K562 (cell line): ENCODE data around the gene TNNI2. TPM values are rescaled to one million over a fixed set of nuclear protein-coding genes. Genes with fewer than 3 reads are reported as not detected.

ENCODE experiments used
- ATAC-seq: fragments of 200-7000 bp; cut with Tn5 transposase; 3 replicates; pipeline ENCODE4 v1.9.1; 2020; ENCODE audit warnings: moderate library complexity
- BruUV-seq: library from RNA; stranded (reverse); fragments of 400-500 nt; replicated peaks from 2 replicates; lab custom pipeline; 2021; lab: Mats Ljungman, UMichigan
- CTCF ChIA-PET: fragments of 300-600 bp; formaldehyde crosslinking; extraction: SDS; loops from one replicate; lab custom pipeline; 2021; ENCODE audit warnings: low intra/inter-chr PET ratio; lab: Yijun Ruan, JAX
- POLR2A ChIA-PET: fragments of 300-600, 350-650 bp; sonication (Branson Sonifier 250); formaldehyde crosslinking; extraction: SDS; loops from one replicate; lab custom pipeline; 2021; ENCODE audit warnings: antibody characterized with exemption, inconsistent platforms; lab: Yijun Ruan, JAX
- DNase-seq, 4 experiments: peaks; one replicate each; pipeline versions ENCODE4 v3.0.0 to v3.0.0-alpha.2; 2011 to 2018; ENCODE audit warnings: low spot score in 3 of 4, mixed read lengths in 3 of 4; ENCODE audit errors: extremely low read depth in 1 of 4
- FAIRE-seq: peaks from 2 replicates; lab custom pipeline; 2011; peaks lifted over from hg19 to GRCh38; lab: Jason Lieb, UNC
- H2AFZ ChIP-seq: 2 replicates; pipeline ENCODE4 v1.6.0; 2011; ENCODE audit warnings: low read depth, low read length, control low read depth, inconsistent platforms
- H3K27ac ChIP-seq: fragments of 200-600 bp; 3 replicates; pipeline ENCODE4 v1.8.0; 2011; ENCODE audit warnings: low read depth, mild to moderate bottlenecking, control low read depth, inconsistent platforms, low read length, moderate library complexity, mixed read lengths; ENCODE audit errors: extremely low read depth
- H3K27me3 ChIP-seq, 2 experiments: fragments of 300-600 bp in 1 of 2; 2 replicates in 1 of 2; 3 replicates in 1 of 2; pipeline versions ENCODE4 v1.6.0 to v1.8.0; 2011; ENCODE audit warnings: inconsistent platforms in 2 of 2, low read length in 2 of 2, mild to moderate bottlenecking in 1 of 2, mixed read lengths in 1 of 2, moderate library complexity in 1 of 2; ENCODE audit not compliant: control insufficient read depth in 2 of 2, insufficient read depth in 2 of 2
- H3K36me3 ChIP-seq: fragments of 300-600 bp; 3 replicates; pipeline ENCODE4 v1.8.0; 2011; ENCODE audit warnings: mild to moderate bottlenecking, low read length, inconsistent platforms; ENCODE audit not compliant: control insufficient read depth, insufficient read depth
- H3K4me1 ChIP-seq, 2 experiments: fragments of 200-600 bp in 1 of 2; replicated peaks in 1 of 2; 2 replicates in 1 of 2; 3 replicates in 1 of 2; pipeline versions ENCODE4 v1.5.1 to v1.8.0; 2011; ENCODE audit warnings: inconsistent platforms in 2 of 2, low read length in 2 of 2, mild to moderate bottlenecking in 1 of 2, mixed read lengths in 1 of 2, moderate library complexity in 1 of 2; ENCODE audit not compliant: control insufficient read depth in 2 of 2, insufficient read depth in 2 of 2
- H3K4me2 ChIP-seq: 2 replicates; pipeline ENCODE4 v1.6.1; 2011; ENCODE audit warnings: low read length, control low read depth, inconsistent platforms, mixed read lengths; ENCODE audit not compliant: insufficient read depth
- H3K4me3 ChIP-seq: fragments of 200-600 bp; sonication (generic), shearing (Covaris generic); 2 replicates; pipeline ENCODE4 v1.5.1; 2016; ENCODE audit warnings: control low read depth, inconsistent platforms
- H3K79me2 ChIP-seq: fragments of 200-600 bp; 3 replicates; pipeline ENCODE4 v1.8.0; 2011; ENCODE audit warnings: low read length, inconsistent platforms; ENCODE audit not compliant: control insufficient read depth, insufficient read depth
- H3K9ac ChIP-seq, 2 experiments: 2 replicates each; pipeline versions ENCODE4 v1.6.0 to v1.6.1; 2011; ENCODE audit warnings: low read depth in 2 of 2, low read length in 2 of 2, control low read depth in 1 of 2, inconsistent platforms in 1 of 2, mild to moderate bottlenecking in 1 of 2, mixed read lengths in 1 of 2; ENCODE audit not compliant: insufficient read depth in 1 of 2
- H3K9me1 ChIP-seq: one replicate; pipeline ENCODE4 v1.6.0; 2011; ENCODE audit warnings: inconsistent platforms, mild to moderate bottlenecking, low read length, moderate library complexity; ENCODE audit not compliant: control insufficient read depth, insufficient read depth
- H3K9me3 ChIP-seq: replicated peaks from 2 replicates; pipeline ENCODE4 v1.5.1; 2011; ENCODE audit warnings: low read depth, low read length, inconsistent platforms; ENCODE audit not compliant: control insufficient read depth, insufficient read depth
- H4K20me1 ChIP-seq: replicated peaks from 2 replicates; pipeline ENCODE4 v1.6.1; 2011; ENCODE audit warnings: low read length, inconsistent platforms, mixed read lengths; ENCODE audit not compliant: control insufficient read depth, insufficient read depth
- E2F8 ChIP-seq: fragments of 450-650 bp; IDR thresholded peaks from 2 replicates; pipeline ENCODE4 v1.7.1; 2018; ENCODE audit warnings: mild to moderate bottlenecking, low read depth; ENCODE audit not compliant: partially characterized antibody
- HDAC1 ChIP-seq, 2 experiments: fragments of 450-650 bp; IDR thresholded peaks; 2 replicates each; pipeline ENCODE4 v1.6.1; 2016 to 2017; ENCODE audit warnings: inconsistent platforms in 1 of 2, mild to moderate bottlenecking in 1 of 2, moderate library complexity in 1 of 2
- JUND ChIP-seq, 2 experiments: IDR thresholded peaks; 2 replicates in 1 of 2; 3 replicates in 1 of 2; pipeline ENCODE4 v1.6.1; 2011; ENCODE audit warnings: borderline replicate concordance in 2 of 2, low read depth in 2 of 2, low read length in 2 of 2, improper control_type of control experiment in 1 of 2, missing biosample characterization in 1 of 2, missing genetic modification characterization in 1 of 2, missing genetic modification reagents in 1 of 2
- KHSRP ChIP-seq: fragments of 450-650 bp; IDR thresholded peaks from 2 replicates; pipeline ENCODE4 v1.6.1; 2017
- KLF16 ChIP-seq: IDR thresholded peaks from 2 replicates; pipeline ENCODE4 v1.6.1; 2016; ENCODE audit warnings: antibody characterized with exemption
- MAZ ChIP-seq, 2 experiments: fragments of 450-650 bp in 1 of 2; sonication (generic) in 1 of 2; formaldehyde crosslinking; IDR thresholded peaks in 1 of 2; conservative IDR thresholded peaks in 1 of 2; 2 replicates each; pipeline versions ENCODE4 v1.4.0 to v1.5.0; 2020; ENCODE audit warnings: mild to moderate bottlenecking in 1 of 2, missing genetic modification reagents in 1 of 2
- PURB ChIP-seq: sonication (generic); formaldehyde crosslinking; IDR thresholded peaks from 2 replicates; pipeline ENCODE4 v1.9.0; 2021; ENCODE audit warnings: low read depth, mild to moderate bottlenecking, missing genetic modification reagents
- SP2 ChIP-seq: IDR thresholded peaks from 2 replicates; pipeline ENCODE4 v1.6.1; 2011; ENCODE audit warnings: mild to moderate bottlenecking, low read depth, low read length, moderate library complexity; ENCODE audit not compliant: poor library complexity, severe bottlenecking; ENCODE audit errors: extremely low read depth
- SRSF7 ChIP-seq: fragments of 200-400 bp; formaldehyde crosslinking; optimal IDR thresholded peaks from 2 replicates; pipeline ENCODE3; 2017; ENCODE audit warnings: mild to moderate bottlenecking, low read depth, low read length
- STAG1 ChIP-seq: sonication (generic); formaldehyde crosslinking; IDR thresholded peaks from 2 replicates; pipeline ENCODE4 v1.5.0; 2020; ENCODE audit warnings: missing genetic modification reagents, borderline replicate concordance
- ZBTB7A ChIP-seq: IDR thresholded peaks from 2 replicates; pipeline ENCODE4 v1.6.1; 2011; ENCODE audit warnings: low read depth, mild to moderate bottlenecking, low read length, moderate library complexity, borderline replicate concordance; ENCODE audit not compliant: control insufficient read depth
- ZNF57 ChIP-seq: fragments of 450-650 bp; formaldehyde crosslinking; IDR thresholded peaks from 2 replicates; pipeline ENCODE4 v1.4.0; 2020; ENCODE audit warnings: mild to moderate bottlenecking, moderate library complexity
- ZNF740 ChIP-seq, 3 experiments: fragments of 200-800 bp in 1 of 3; sonication (Bioruptor generic) in 1 of 3; sonication (generic) in 1 of 3; formaldehyde crosslinking in 1 of 3; IDR thresholded peaks; 2 replicates each; pipeline versions ENCODE4 v1.6.1 to v1.8.0; 2016 to 2022; ENCODE audit warnings: mild to moderate bottlenecking in 2 of 3, missing compliant biosample characterization in 2 of 3, missing genetic modification characterization in 2 of 3, missing genetic modification reagents in 1 of 3
- WGBS: fragments of 100-300 bp; shearing (Covaris generic); methylation state at CpG from one replicate; pipeline ENCODE4 v1.1.6; 2016; ENCODE audit warnings: low coverage, mixed read lengths; ENCODE audit not compliant: insufficient coverage; ENCODE audit errors: missing lambda C conversion rate; 5-methylcytosine and 5-hydroxymethylcytosine counted together
- in situ Hi-C: fragments of 300-500 bp; cut with MboI; formaldehyde crosslinking; loops from 4 replicates; pipeline ENCODE4 v1.15.0; 2018; ENCODE audit warnings: inconsistent platforms, mixed read lengths
- intact Hi-C: fragments of 100-400 bp; cut with micrococcal nuclease; formaldehyde crosslinking; loops from 2 replicates; pipeline ENCODE4 v1.14.2; 2022
- polyA plus RNA-seq, 8 experiments: library from polyadenylated mRNA; depleted of rRNA in 4 of 8; stranded (reverse) in 5 of 8; unstranded in 3 of 8; fragments of >200 nt; fragmentation: Nextera tagmentation in 2 of 8; fragmentation: Illumina TruSeq in 1 of 8; extraction: Ambion mirVana in 2 of 8; extraction: Trizol in 1 of 8; gene quantifications; 2 replicates each; pipeline versions ENCODE4 v1.2.1 to v1.2.3, GENCODE V29; 2011 to 2014; ENCODE audit warnings: inconsistent platforms in 1 of 8, missing spikeins in 1 of 8
- total RNA-seq, 7 experiments: library from RNA; depleted of rRNA in 6 of 7; stranded (reverse); fragments of >200 nt in 6 of 7; fragmentation: Illumina TruSeq in 2 of 7; extraction: Trizol in 2 of 7; gene quantifications; 2 replicates each; pipeline versions ENCODE4 v1.2.1 to v1.2.3, GENCODE V29; 2011 to 2021; ENCODE audit warnings: low replicate concordance in 1 of 7
- TF ChIP-seq, protein P1 (sequence below): fragments of 200-800 bp; sonication (Bioruptor generic); IDR thresholded peaks from 2 replicates; pipeline ENCODE4 v1.6.1; 2017; ENCODE audit warnings: missing genetic modification characterization, missing compliant biosample characterization

The TNNI2 gene
- total and polyA plus RNA-seq, 9 of the 15 experiments (the other 6 are each of a cell fraction or from before 2014, with no cell fraction given) = not detected

DNA sequence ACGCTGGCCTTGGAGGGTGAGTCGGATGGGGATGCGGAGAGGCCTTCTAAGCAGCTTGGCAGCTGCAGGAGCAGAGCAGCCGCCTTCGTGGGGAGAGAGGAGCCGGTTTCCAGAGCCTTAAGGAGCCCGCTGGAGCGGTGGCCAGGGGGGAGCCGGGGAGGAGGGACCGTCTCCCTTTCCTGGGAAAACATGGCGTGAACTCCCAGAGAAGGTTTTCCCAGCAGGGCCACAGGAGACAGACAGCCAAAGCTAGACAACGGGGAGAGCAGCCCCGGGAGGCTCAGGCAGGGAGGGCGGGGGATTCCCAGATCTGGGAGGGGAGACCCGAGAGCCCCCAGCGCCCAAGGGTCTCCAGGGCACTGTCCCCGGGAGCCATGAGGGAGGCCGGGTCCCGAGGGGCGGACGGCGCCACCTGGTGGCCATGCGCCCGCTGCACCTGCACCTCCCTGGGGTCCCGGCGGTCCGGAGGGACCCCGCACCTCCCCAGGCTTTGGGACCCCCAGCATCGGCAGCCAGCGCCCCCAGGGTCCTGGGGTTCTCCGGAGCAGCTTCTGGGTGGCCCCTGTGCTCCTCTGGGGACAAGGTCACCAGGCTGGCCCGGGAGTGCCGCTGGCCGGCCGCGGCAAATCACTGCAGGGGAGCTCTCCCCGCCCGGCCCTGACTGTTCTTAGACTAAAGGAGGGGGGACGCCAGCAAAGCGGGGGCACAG, 6.4 kb upstream of the TNNI2 start:
- in situ Hi-C loops = no loop called here
- DNase-seq (peak; percentile 51 to 87 (median 84)), FAIRE-seq (no peak)
- no peak for TF ChIP-seq PURB (CRISPR knock-in tag)
- no peak for TF ChIP-seq ZNF57
- TF ChIP-seq E2F8 = no peak
- no peak for TF ChIP-seq JUND (IDR thresholded peaks at IDR 0.05; ENCODE audit: borderline replicate concordance, low read depth, low read length)
- TF ChIP-seq JUND (tag; IDR thresholded peaks at IDR 0.05; ENCODE audit: borderline replicate concordance, low read depth, low read length) = no peak
- TF ChIP-seq SRSF7 = no peak
- 0 out of 4 replicates have a peak, but pooled peaks of 1 of the 2 experiments have one; percentile 24 for TF ChIP-seq HDAC1 (IDR thresholded peaks at IDR 0.05)
- TF ChIP-seq KHSRP = no peak
- TF ChIP-seq MAZ (CRISPR knock-in tag; conservative IDR thresholded peaks at IDR 0.05 in 1 of 2, IDR thresholded peaks at IDR 0.05 in 1 of 2) = peak; percentile 40 to 53; a peak in 3 of 4 replicates
- TF ChIP-seq ZBTB7A = peak; percentile 88; the same call in 1 of the 2 replicates
- peak; percentile 85; the same call in 1 of the 2 replicates for TF ChIP-seq STAG1 (CRISPR knock-in tag)
- TF ChIP-seq KLF16 = no peak
- no peak for TF ChIP-seq ZNF740 (CRISPR knock-in tag; IDR thresholded peaks at IDR 0.05)
- no peak for TF ChIP-seq ZNF740 (tag; IDR thresholded peaks at IDR 0.05)
- TF ChIP-seq SP2 = no peak
- TF ChIP-seq, protein P1, sequence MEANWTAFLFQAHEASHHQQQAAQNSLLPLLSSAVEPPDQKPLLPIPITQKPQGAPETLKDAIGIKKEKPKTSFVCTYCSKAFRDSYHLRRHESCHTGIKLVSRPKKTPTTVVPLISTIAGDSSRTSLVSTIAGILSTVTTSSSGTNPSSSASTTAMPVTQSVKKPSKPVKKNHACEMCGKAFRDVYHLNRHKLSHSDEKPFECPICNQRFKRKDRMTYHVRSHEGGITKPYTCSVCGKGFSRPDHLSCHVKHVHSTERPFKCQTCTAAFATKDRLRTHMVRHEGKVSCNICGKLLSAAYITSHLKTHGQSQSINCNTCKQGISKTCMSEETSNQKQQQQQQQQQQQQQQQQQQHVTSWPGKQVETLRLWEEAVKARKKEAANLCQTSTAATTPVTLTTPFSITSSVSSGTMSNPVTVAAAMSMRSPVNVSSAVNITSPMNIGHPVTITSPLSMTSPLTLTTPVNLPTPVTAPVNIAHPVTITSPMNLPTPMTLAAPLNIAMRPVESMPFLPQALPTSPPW (CRISPR knock-in tag) = peak; percentile 49; the same call in 1 of the 2 replicates

More for the DNA sequence above, 6.4 kb upstream of the TNNI2 start:
- Histone ChIP-seq H3K27me3 (peaks cover 3 to 75% of the 10 kb centered on the region in 2 experiments; a peak in 4 of 5 replicates), H3K4me3 (no peak overlapping the region), H3K27ac (no peak overlapping the region), H3K79me2 (no peaks in the 10 kb centered on the region), H4K20me1 (peaks cover 15% of the 10 kb centered on the region), H3K4me2 (no peak overlapping the region), H3K9me1 (no peaks in the 10 kb centered on the region), H3K9me3 (no peaks in the 10 kb centered on the region), H3K9ac (no peak overlapping the region), H3K4me1 (peaks cover 0 to 40% of the 10 kb centered on the region in 2 experiments; a peak in 2 of 5 replicates), H3K36me3 (no peaks in the 10 kb centered on the region), H2AFZ (no peak overlapping the region)
- no TSS peak for BruUV-seq
- intact Hi-C loops = loop anchor here (1.0 to 2.0 kb wide), 2 partner anchors 138 to 180 kb away; no protein-coding TSS in a partner anchor
- CTCF ChIA-PET = interaction anchor here (0.5 to 5.3 kb wide), 13 partner anchors 39 to 180 kb away, joined by 3 to 77 read pairs (median 5); partner anchors contain the start of gene KRTAP5-6
- ATAC-seq = peak; percentile 90
- POLR2A ChIA-PET = interaction anchor here (0.6 kb wide), 1 partner anchor 127 kb away, joined by 3 read pairs; no protein-coding TSS in a partner anchor
- under 1% methylated on average over 31 of the region's 40 CpGs for WGBS
